A673 (cell line): Measurements from ENCODE around the gene ANKLE2. TPM values are rescaled to one million over a fixed set of nuclear protein-coding genes. Genes with fewer than 3 reads are reported as not detected.

Source experiments
- BruUV-seq: library from RNA; stranded (reverse); fragments of 400-500 nt; replicated peaks from 2 replicates; lab custom pipeline; 2021; lab: Mats Ljungman, UMichigan
- CTCF ChIA-PET: fragments of 300-600 bp; sonication (Branson Sonifier 250); formaldehyde crosslinking; loops from one replicate; lab custom pipeline; 2022; ENCODE audit warnings: antibody characterized with exemption; lab: Charles Lee
- POLR2A ChIA-PET: fragments of 300-600 bp; sonication (Branson Sonifier 250); formaldehyde crosslinking; loops from one replicate; lab custom pipeline; 2022; ENCODE audit warnings: antibody characterized with exemption; ENCODE audit not compliant: low non-redundant PET; lab: Charles Lee
- DNase-seq: peaks from one replicate; pipeline ENCODE4 v3.0.0-alpha.2; 2015; ENCODE audit warnings: low spot score
- H3K27ac ChIP-seq: fragments of 200-600 bp; sonication (generic); 2 replicates; pipeline ENCODE4 v1.5.1; 2016; ENCODE audit warnings: mixed run types, low read depth, mild to moderate bottlenecking, mixed read lengths, antibody characterized with exemption, low read length; ENCODE audit not compliant: poor library complexity, severe bottlenecking
- H3K27me3 ChIP-seq: fragments of 200-600 bp; sonication (generic); replicated peaks from 2 replicates; pipeline ENCODE4 v1.6.1; 2017; ENCODE audit warnings: mixed run types, low read depth, mild to moderate bottlenecking, mixed read lengths, antibody characterized with exemption, low read length; ENCODE audit not compliant: insufficient read depth, poor library complexity
- H3K36me3 ChIP-seq: fragments of 200-600 bp; sonication (generic); 2 replicates; pipeline ENCODE4 v1.6.1; 2016; ENCODE audit warnings: mixed run types, mild to moderate bottlenecking, mixed read lengths, antibody characterized with exemption, low read length; ENCODE audit not compliant: insufficient read depth, poor library complexity, severe bottlenecking
- H3K4me1 ChIP-seq: fragments of 200-600 bp; sonication (generic); 2 replicates; pipeline ENCODE4 v1.6.1; 2017; ENCODE audit warnings: mixed run types, mild to moderate bottlenecking, mixed read lengths, antibody characterized with exemption, low read length; ENCODE audit not compliant: insufficient read depth, poor library complexity, severe bottlenecking
- H3K4me3 ChIP-seq: fragments of 200-600 bp; sonication (generic); 2 replicates; pipeline ENCODE4 v1.5.1; 2016; ENCODE audit warnings: low read depth, mixed run types, mild to moderate bottlenecking, mixed read lengths, low read length; ENCODE audit not compliant: poor library complexity, severe bottlenecking
- H3K9me3 ChIP-seq: fragments of 200-600 bp; sonication (generic); 2 replicates; pipeline ENCODE4 v1.6.1; 2016; ENCODE audit warnings: mixed run types, low read depth, mild to moderate bottlenecking, mixed read lengths, antibody characterized with exemption, low read length; ENCODE audit not compliant: poor library complexity, severe bottlenecking
- CTCF ChIP-seq: fragments of 300-800, 200-600 bp; sonication (generic); conservative IDR thresholded peaks from 2 replicates; pipeline ENCODE4 v1.5.1; 2017; ENCODE audit warnings: low read depth, mild to moderate bottlenecking, antibody characterized with exemption, low read length, moderate library complexity, mixed read lengths
- EZH2 ChIP-seq: fragments of 200-600 bp; sonication (generic); IDR thresholded peaks from 2 replicates; pipeline ENCODE4 v1.6.1; 2017; ENCODE audit warnings: borderline replicate concordance, low read depth, mild to moderate bottlenecking, mixed read lengths, antibody characterized with exemption, low read length; ENCODE audit not compliant: poor library complexity, severe bottlenecking
- intact Hi-C: fragments of 100-400 bp; cut with micrococcal nuclease; formaldehyde crosslinking; loops from one replicate; pipeline ENCODE4 v1.10.0; 2022; ENCODE audit not compliant: unreplicated experiment
- total RNA-seq: library from RNA; stranded (reverse); gene quantifications from 2 replicates; pipeline ENCODE4 v1.2.3, GENCODE V29; 2021

ANKLE2 gene
- total RNA-seq, 1 experiment from 2014 or later = 107 TPM

- ChIA-PET POLR2A (no interaction called here), CTCF (no interaction called here)
- intact Hi-C loops = no loop called here
- Histone ChIP-seq H3K36me3 (peaks cover 11% of the 10 kb centered on the region), H3K4me1 (no peaks in the 10 kb centered on the region), H3K27ac (peak overlapping the region; percentile 87), H3K4me3 (peak overlapping the region; percentile 96), H3K9me3 (no peaks in the 10 kb centered on the region), H3K27me3 (no peaks in the 10 kb centered on the region)
- TF ChIP-seq EZH2 = no peak
- no peak for TF ChIP-seq CTCF
- DNase-seq = no peak
- BruUV-seq = no TSS peak
Measured at GRCh38 chr12:132711080-132711843, 50.4 kb downstream of the ANKLE2 start.

- intact Hi-C loops = no loop called here
- H3K4me1 ChIP-seq = no peaks in the 10 kb centered on the region
- no TSS peak for BruUV-seq
- H3K27me3 ChIP-seq = no peaks in the 10 kb centered on the region
- peak within 1 kb of the TSS; percentile 87 for H3K27ac ChIP-seq
- TF ChIP-seq EZH2 (no peak), CTCF (no peak)
- POLR2A ChIA-PET = no interaction called here
- CTCF ChIA-PET = interaction anchor here (0.6 kb wide), 1 partner anchor 387 kb away, joined by 3 read pairs; no protein-coding TSS in a partner anchor
- peaks cover 11% of the 10 kb centered on the region for H3K36me3 ChIP-seq
- H3K4me3 ChIP-seq = peak within 1 kb of the TSS; percentile 96
- no peaks in the 10 kb centered on the region for H3K9me3 ChIP-seq
- peak; percentile 92 for DNase-seq
Measured at GRCh38 chr12:132710405-132711079, 51.1 kb downstream of the ANKLE2 start, which contains the start of gene PGAM5. Gene PGAM5, plus strand, starts transcription at chr12:132710842. Its CDS starts 35 bp downstream, at chr12:132710877.

- intact Hi-C loops = no loop called here
- H3K4me3 ChIP-seq = peak overlapping the region; percentile 96
- peaks cover 9% of the 10 kb centered on the region for H3K36me3 ChIP-seq
- peak overlapping the region; percentile 87 for H3K27ac ChIP-seq
- no peaks in the 10 kb centered on the region for H3K27me3 ChIP-seq
- ChIA-PET CTCF (interaction anchor here (0.6 kb wide), 1 partner anchor 387 kb away, joined by 3 read pairs; no protein-coding TSS in a partner anchor), POLR2A (no interaction called here)
- DNase-seq = no peak
- TSS peak; percentile 60 for BruUV-seq
- no peaks in the 10 kb centered on the region for H3K4me1 ChIP-seq
- TF ChIP-seq EZH2 (no peak), CTCF (no peak)
- H3K9me3 ChIP-seq = no peaks in the 10 kb centered on the region
Measured at GRCh38 chr12:132710043-132710404, 51.6 kb downstream of the ANKLE2 start.
